HG03066 (cell line): ENCODE results near the gene GNB3.

ENCODE experiments used
- ATAC-seq: cut with Tn5 transposase; IDR thresholded peaks from one replicate; pipeline ENCODE4 v1.9.1; 2021; ENCODE audit warnings: low read depth; ENCODE audit not compliant: unreplicated experiment

Gene GNB3

DNA sequence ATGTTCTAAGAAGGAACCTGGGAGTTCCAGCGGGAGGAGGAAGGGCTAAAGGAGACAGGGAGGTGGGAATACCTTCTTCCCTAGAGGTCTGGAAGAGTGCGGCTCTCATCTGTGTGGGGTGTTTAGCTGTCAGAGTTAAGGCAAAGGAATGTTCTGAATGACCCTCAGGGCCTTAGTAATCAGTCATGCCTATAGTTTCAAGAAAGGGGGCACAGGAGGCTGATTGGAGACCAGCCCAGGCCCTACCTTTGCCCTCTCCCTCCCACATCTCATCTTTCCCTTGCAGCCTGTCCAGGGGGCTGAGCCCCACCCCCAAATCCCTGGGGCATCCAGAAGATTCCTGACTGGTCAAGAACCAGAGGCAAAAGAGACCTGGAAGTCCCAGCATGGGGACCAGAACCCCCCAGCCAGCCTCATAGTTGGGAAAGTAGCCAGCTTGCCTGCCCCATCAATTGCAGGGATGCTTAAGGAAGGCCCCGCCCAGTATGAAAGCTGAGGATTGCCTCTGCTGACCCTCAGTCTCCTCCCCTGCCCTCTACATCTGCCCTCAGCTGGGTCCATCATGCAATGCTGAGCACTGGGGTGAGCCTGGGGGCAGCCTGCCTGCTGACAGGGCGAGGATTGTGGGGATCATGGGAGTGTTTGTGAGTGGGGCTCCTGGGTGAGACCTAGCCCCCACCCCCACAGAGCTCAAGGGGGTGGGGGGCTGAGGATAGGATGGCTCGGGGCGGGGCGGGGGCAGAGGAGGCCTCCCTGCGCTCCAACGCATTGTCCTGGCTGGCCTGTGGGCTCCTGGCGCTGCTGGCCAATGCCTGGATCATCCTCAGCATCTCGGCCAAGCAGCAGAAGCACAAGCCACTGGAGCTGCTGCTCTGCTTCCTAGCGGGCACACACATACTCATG is 17.3 kb upstream of the GNB3 start:
- no peak for ATAC-seq

DNA sequence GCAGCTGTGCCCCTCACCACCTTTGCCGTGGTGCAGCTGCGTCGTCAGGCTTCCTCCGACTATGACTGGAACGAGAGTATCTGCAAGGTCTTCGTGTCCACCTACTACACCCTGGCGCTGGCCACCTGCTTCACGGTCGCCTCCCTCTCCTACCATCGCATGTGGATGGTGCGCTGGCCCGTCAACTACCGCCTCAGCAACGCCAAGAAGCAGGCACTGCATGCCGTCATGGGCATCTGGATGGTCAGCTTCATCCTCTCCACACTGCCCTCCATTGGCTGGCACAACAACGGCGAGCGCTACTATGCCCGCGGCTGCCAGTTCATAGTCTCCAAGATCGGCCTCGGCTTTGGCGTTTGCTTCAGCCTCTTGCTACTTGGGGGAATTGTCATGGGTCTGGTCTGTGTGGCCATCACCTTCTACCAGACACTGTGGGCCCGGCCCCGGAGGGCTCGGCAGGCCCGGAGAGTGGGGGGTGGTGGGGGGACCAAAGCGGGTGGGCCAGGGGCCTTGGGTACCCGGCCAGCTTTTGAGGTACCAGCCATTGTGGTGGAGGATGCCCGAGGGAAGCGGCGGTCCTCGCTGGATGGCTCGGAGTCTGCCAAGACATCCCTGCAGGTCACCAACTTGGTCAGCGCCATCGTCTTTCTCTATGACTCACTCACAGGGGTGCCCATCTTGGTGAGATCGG is 16.5 kb upstream of the GNB3 start:
- no peak for ATAC-seq

- no peak for ATAC-seq
These were observed 15.8 kb upstream of the GNB3 start for GRCh38 chr12:6824901-6825381.

GRCh38 chr12:6825398-6826124 is 15.2 kb upstream of the GNB3 start:
- ATAC-seq, result no peak

DNA sequence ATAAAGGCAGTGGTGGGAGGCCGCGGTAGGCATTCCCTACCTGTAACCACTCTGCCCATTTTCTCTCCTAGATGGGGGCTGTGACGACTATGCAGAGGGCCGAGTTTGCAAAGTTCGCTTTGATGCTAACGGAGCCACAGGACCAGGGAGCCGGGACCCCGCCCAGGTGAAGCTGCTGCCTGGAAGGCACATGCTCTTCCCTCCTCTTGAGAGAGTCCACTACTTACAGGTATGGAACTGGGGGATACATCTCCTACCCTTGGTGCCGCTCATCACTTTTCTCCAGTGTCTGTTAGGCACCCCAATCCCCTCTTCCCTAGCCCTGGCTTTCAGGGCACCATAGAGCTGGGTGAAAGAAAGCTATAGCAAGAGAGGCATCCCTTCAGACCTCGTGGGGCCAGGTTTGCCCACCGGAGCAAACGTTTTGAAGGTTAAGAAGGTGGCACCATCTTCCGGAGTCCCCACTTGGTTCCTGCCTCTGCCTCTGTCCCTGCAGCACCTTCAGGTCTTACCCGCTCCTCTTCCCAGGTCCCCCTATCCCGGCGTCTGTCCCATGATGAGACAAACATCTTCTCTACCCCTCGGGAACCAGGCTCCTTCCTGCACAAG is 14.5 kb upstream of the GNB3 start:
- no peak for ATAC-seq

GRCh38 chr12:6826734-6827436 is 13.8 kb upstream of the GNB3 start:
- no peak for ATAC-seq

GRCh38 chr12:6827437-6827911 is 13.3 kb upstream of the GNB3 start:
- no peak for ATAC-seq

- no peak for ATAC-seq
These were observed 12.5 kb upstream of the GNB3 start, which contains the start of gene P3H3 for GRCh38 chr12:6827982-6828780. P3H3 (plus strand) TSS chr12:6828407; CDS start chr12:6828441, 34 bp downstream.

DNA sequence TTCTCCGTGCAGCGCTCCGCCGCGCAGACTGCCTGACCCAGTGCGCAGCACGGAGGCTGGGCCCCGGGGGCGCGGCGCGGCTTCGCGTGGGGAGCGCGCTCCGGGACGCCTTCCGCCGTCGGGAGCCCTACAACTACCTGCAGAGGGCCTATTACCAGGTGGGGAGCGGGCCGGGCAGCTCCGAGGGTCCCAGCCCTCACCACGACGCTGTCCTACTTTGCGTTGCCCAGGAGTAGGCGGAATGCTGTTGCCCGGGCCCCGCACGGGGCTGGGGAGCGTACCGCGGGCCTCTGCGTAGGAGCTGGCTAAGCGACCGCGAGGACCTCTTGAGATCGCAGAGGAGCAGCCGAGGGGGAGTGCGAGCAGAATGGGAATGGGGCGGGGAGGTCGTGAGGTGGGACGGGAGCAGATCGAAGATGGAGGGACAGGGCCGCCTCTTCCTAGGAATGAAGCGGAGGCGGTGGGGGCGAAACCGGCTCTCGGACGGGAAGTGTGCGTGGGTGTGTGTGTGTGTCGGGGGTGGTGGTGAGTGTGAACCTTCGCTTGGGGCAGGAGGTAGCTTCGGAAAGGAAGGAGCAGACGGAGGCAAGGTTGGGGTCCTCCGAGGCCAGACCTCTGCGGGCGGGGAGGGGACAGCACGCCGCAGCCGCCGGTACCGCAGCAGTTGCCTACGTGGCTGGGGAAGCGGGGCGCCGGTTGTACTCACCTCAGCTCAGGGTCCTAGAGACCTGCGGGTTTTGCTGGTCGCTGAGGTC is 11.8 kb upstream of the GNB3 start:
- no peak for ATAC-seq

GRCh38 chr12:6829536-6830220 is 11.0 kb upstream of the GNB3 start:
- no peak for ATAC-seq

GRCh38 chr12:6830286-6830890 is 10.3 kb upstream of the GNB3 start:
- no peak for ATAC-seq

GRCh38 chr12:6830999-6831398 is 9.7 kb upstream of the GNB3 start:
- ATAC-seq, result no peak

DNA sequence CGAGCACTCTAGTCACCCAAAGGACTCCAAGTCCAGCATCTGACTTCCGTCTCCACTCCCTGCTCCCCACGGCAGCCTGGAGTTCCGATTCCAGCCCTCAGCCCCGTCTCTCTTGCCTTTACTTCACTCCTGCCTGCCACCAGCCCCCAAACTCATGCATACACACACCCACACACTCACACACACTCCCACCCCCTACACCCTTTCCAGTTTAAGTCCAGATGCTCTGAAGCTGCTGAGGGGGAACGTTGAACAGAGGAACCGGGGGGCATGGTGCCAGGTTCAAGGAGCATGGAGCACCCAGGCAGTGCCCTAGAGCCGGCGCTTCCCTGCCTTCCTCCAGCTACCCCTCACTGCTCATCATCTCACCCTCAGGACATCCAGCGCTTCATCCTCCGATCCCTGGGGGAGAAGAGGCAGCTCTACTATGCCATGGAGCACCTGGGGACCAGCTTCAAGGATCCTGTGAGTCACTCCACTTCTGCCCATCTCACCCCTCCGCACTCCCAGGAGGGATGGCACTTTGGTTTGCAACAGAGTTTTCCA is 9.2 kb upstream of the GNB3 start:
- ATAC-seq, result no peak

DNA sequence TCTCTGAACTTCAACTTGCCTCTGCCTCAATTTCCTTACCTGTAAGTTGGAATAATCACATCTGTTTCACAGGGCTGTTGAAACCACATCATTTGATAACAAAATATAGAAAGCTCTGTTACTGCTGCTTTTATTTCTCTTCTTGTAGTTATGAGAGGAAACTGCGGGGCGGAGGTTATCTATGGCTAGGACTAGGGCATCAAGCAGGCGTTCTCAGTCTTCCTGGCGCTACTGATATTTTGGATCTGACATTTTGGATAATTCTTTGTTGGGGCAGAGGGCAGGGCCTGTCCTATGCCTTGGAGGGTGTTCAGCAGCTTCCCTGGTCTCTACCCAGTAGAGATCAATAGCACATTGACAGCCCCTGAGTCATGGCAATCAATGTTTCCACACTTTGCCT is 8.6 kb upstream of the GNB3 start:
- no peak for ATAC-seq

GRCh38 chr12:6833189-6833890 is 7.4 kb upstream of the GNB3 start:
- no peak for ATAC-seq

- no peak for ATAC-seq
These were observed 6.5 kb upstream of the GNB3 start for GRCh38 chr12:6834254-6834653.
